HG02943 (cell line): ENCODE results near the gene DIP2C.

ENCODE experiments used
- ATAC-seq: cut with Tn5 transposase; IDR thresholded peaks from one replicate; pipeline ENCODE4 v1.9.1; 2021; ENCODE audit warnings: mild to moderate bottlenecking, low read depth, moderate library complexity; ENCODE audit not compliant: unreplicated experiment

Gene DIP2C

DNA sequence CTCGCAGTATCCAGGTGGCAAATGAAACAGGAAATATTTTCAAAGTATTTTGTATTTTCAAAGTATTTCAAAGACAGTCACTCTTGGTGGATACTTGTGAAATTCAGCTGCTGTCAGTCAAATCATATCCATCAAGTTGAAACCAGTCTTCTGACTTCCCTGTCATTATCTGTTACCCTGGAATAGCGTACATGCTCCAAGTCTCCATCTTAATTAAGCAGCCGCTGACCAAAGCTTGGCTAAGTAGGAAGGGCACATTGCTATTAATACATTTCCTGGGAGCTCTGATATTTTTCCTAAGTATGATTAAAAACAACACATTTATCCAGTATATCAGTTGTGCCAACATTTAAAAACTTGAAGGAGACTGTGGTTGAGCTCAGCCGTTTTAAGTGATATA lies 442.0 kb downstream of the DIP2C start:
- no peak for ATAC-seq

GRCh38 chr10:246431-246830 lies 443.0 kb downstream of the DIP2C start:
- no peak for ATAC-seq

DNA sequence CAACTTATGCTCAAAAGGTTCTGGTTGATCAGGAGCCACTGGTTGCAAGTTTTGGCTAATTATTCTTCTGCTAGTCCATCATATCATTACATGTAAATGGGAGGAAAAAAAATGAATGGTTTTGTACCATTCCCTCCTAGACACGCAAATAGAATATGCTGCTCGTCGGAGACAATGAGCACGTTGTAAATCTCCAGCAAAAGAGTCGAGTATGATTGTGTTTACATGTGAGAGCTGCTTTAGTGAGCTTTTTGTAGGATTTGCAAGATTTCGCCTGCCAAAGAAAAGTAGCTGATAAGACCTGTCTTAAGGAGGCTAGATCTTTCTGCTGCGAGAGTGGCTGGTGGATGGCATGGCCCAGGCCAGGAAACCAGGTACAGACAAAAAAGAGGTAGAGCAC lies 445.2 kb downstream of the DIP2C start:
- no peak for ATAC-seq

GRCh38 chr10:241966-242643 lies 447.4 kb downstream of the DIP2C start:
- ATAC-seq: no peak

GRCh38 chr10:241451-241850 lies 448.0 kb downstream of the DIP2C start:
- ATAC-seq: no peak

- ATAC-seq: no peak
These were observed 450.4 kb downstream of the DIP2C start for GRCh38 chr10:239109-239508.

DNA sequence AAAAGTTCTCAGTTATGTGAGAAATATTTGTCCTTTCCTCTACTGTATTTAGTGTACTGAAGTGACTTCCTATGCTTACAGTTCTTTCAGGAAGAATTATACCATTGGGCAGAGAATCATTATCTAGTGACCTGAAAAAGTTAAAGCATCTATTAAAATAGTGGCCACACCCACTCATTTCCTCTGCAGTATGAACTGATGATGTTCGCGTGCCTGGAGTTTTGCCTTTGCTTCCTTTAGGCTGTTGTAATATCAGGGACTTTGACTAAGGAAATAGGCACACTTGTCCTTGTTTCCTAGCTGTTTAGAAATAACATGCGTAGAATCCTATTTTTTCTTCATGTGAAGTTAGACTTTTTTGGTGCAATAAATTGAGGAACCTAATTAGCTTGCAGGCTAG lies 453.6 kb downstream of the DIP2C start:
- ATAC-seq: no peak

GRCh38 chr10:234708-235406 lies 454.6 kb downstream of the DIP2C start:
- ATAC-seq: no peak

GRCh38 chr10:232878-233277 lies 456.6 kb downstream of the DIP2C start:
- ATAC-seq: no peak

DNA sequence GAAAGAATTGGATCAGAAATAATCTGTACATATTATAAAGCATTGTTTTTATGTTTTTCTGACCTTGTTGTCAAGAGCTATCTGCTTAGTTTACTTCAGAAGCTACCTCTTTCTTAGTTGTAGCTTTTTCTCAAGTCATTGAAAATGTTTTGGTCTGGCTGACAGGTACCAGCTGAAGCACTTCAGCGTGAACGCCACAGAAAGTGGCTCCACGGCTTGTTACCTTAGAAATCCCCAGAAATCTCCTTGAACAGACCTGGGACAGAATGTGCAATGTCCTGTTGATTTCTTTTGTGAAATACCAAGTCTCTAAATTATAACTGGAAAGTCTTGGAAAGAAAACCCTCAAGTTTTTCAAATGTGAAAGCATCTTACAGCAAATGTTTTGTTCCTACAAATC lies 457.4 kb downstream of the DIP2C start:
- no peak for ATAC-seq

- ATAC-seq: no peak
These were observed 458.7 kb downstream of the DIP2C start for GRCh38 chr10:230758-231157.

DNA sequence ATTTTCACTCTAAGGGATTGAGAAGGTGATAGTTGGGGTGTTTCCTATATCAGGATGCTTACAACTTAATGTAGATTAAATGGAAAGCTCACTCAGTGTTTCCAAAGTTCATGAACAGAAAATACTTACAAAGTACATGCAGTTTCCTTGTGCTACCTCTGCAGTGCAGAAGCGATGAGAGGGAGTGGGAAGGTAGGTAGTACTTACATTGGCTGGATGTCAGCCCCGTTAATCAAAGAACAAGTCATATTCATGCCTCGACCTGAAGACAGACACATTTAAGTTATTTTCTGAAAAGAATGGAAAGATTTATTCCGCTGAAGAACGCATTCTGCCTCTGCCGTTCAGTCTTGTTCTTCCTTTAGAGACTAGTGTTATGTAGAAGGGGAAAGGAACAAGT lies 461.1 kb downstream of the DIP2C start:
- ATAC-seq: no peak

DNA sequence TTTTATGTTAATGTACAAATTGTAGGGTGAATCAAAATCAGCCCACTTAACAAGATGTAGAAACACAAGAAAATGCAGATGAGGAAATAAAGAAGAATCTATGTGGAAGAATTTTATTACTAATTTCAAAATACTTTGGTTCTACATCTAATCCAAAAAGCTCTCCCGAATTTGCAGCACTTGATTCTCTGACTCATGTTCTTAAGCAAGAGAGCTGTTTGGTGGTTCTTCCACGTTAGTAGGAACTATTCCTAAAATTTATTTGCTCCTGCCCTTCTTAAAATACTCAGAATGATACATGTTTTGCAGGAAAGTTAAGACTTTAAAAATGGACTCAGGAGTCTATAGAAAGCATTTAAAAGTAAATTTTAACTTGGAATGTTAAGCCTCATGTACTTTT lies 462.5 kb downstream of the DIP2C start:
- ATAC-seq: no peak

DNA sequence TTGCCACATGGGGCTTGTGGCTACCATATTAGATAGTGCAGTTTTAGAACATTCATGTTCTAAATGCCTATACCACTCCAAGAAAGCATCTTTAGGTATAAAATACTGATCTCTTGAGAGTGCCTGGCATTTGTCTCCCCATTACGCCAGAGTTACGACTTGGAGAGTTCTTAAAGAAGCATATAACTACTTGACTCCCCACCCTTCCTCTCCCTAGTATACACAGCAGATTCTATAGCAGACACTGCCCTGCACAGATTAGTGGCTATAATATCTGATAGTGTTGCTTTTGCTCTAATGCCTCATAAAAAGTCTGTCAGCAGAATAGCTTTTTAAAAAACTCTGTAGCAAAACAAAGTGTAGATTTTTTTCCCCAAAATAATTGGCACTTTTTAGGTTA lies 463.4 kb downstream of the DIP2C start:
- ATAC-seq: no peak

GRCh38 chr10:224571-224970 lies 464.9 kb downstream of the DIP2C start:
- ATAC-seq: no peak
